ENCODE measurements around the gene RFNG. TPM values are rescaled to one million over a fixed set of nuclear protein-coding genes. Genes with fewer than 3 reads are reported as not detected.

RFNG gene
- total and polyA plus RNA-seq, 2 of the 13 experiments (the other 11 are each of a cell fraction or from before 2014, with no cell fraction given), result 61.4 to 64.0 TPM

- TF ChIP-seq PTBP1 (IDR thresholded peaks at IDR 0.05; ENCODE audit: low read depth, low read length, poor library complexity, severe bottlenecking), result no peak
- TF ChIP-seq MEF2D (CRISPR knock-in tag; IDR thresholded peaks at IDR 0.05), result no peak
- no peak for TF ChIP-seq ZNF430 (CRISPR knock-in tag; IDR thresholded peaks at IDR 0.05)
- TF ChIP-seq, protein P1, sequence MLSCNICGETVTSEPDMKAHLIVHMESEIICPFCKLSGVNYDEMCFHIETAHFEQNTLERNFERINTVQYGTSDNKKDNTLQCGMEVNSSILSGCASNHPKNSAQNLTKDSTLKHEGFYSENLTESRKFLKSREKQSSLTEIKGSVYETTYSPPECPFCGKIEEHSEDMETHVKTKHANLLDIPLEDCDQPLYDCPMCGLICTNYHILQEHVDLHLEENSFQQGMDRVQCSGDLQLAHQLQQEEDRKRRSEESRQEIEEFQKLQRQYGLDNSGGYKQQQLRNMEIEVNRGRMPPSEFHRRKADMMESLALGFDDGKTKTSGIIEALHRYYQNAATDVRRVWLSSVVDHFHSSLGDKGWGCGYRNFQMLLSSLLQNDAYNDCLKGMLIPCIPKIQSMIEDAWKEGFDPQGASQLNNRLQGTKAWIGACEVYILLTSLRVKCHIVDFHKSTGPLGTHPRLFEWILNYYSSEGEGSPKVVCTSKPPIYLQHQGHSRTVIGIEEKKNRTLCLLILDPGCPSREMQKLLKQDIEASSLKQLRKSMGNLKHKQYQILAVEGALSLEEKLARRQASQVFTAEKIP (CRISPR knock-in tag; IDR thresholded peaks at IDR 0.05; ENCODE audit: borderline replicate concordance), result no peak
- no peak for TF ChIP-seq SMYD3 (CRISPR knock-in tag; IDR thresholded peaks at IDR 0.05)
- TF ChIP-seq NFRKB (IDR thresholded peaks at IDR 0.05), result no peak
- TF ChIP-seq IKZF1 (IDR thresholded peaks at IDR 0.05), result no peak
- no peak for TF ChIP-seq ZSCAN29 (CRISPR knock-in tag; conservative IDR thresholded peaks at IDR 0.05)
- TF ChIP-seq KMT2A (CRISPR knock-in tag; IDR thresholded peaks at IDR 0.05), result no peak
- TF ChIP-seq, protein P2, sequence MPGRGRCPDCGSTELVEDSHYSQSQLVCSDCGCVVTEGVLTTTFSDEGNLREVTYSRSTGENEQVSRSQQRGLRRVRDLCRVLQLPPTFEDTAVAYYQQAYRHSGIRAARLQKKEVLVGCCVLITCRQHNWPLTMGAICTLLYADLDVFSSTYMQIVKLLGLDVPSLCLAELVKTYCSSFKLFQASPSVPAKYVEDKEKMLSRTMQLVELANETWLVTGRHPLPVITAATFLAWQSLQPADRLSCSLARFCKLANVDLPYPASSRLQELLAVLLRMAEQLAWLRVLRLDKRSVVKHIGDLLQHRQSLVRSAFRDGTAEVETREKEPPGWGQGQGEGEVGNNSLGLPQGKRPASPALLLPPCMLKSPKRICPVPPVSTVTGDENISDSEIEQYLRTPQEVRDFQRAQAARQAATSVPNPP (CRISPR knock-in tag; IDR thresholded peaks at IDR 0.05), result no peak
- no peak for TF ChIP-seq CBX5 (CRISPR knock-in tag; IDR thresholded peaks at IDR 0.05; ENCODE audit: borderline replicate concordance)
- TF ChIP-seq PHF8 (CRISPR knock-in tag; IDR thresholded peaks at IDR 0.05), result no peak
- no peak for TF ChIP-seq HOXA9 (CRISPR knock-in tag; IDR thresholded peaks at IDR 0.05; ENCODE audit: borderline replicate concordance)
- TF ChIP-seq, protein P3, sequence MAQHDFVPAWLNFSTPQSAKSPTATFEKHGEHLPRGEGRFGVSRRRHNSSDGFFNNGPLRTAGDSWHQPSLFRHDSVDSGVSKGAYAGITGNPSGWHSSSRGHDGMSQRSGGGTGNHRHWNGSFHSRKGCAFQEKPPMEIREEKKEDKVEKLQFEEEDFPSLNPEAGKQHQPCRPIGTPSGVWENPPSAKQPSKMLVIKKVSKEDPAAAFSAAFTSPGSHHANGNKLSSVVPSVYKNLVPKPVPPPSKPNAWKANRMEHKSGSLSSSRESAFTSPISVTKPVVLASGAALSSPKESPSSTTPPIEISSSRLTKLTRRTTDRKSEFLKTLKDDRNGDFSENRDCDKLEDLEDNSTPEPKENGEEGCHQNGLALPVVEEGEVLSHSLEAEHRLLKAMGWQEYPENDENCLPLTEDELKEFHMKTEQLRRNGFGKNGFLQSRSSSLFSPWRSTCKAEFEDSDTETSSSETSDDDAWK (CRISPR knock-in tag; IDR thresholded peaks at IDR 0.05), result no peak
- no peak for TF ChIP-seq E2F1 (CRISPR knock-in tag; IDR thresholded peaks at IDR 0.05)
- TF ChIP-seq SRSF9 (IDR thresholded peaks at IDR 0.05; ENCODE audit: borderline replicate concordance, insufficient read depth, low read depth, low read length, poor library complexity, severe bottlenecking), result no peak
- peak; percentile 45; the same call in 1 of the 2 replicates for TF ChIP-seq ISL2 (CRISPR knock-in tag; IDR thresholded peaks at IDR 0.05)
- TF ChIP-seq ZNF777 (CRISPR knock-in tag; IDR thresholded peaks at IDR 0.05), result no peak
- no peak for TF ChIP-seq ZIK1 (CRISPR knock-in tag; IDR thresholded peaks at IDR 0.05; ENCODE audit: borderline replicate concordance, low read depth)
- TF ChIP-seq ZNF232 (CRISPR knock-in tag; IDR thresholded peaks at IDR 0.05; ENCODE audit: borderline replicate concordance), result 0 out of 2 replicates have a peak, but pooled peaks have one; percentile 18
- TF ChIP-seq ZKSCAN8 (CRISPR knock-in tag; IDR thresholded peaks at IDR 0.05; ENCODE audit: borderline replicate concordance), result no peak
- TF ChIP-seq ZBTB7A (CRISPR knock-in tag; IDR thresholded peaks at IDR 0.05), result no peak
- TF ChIP-seq, protein P4, sequence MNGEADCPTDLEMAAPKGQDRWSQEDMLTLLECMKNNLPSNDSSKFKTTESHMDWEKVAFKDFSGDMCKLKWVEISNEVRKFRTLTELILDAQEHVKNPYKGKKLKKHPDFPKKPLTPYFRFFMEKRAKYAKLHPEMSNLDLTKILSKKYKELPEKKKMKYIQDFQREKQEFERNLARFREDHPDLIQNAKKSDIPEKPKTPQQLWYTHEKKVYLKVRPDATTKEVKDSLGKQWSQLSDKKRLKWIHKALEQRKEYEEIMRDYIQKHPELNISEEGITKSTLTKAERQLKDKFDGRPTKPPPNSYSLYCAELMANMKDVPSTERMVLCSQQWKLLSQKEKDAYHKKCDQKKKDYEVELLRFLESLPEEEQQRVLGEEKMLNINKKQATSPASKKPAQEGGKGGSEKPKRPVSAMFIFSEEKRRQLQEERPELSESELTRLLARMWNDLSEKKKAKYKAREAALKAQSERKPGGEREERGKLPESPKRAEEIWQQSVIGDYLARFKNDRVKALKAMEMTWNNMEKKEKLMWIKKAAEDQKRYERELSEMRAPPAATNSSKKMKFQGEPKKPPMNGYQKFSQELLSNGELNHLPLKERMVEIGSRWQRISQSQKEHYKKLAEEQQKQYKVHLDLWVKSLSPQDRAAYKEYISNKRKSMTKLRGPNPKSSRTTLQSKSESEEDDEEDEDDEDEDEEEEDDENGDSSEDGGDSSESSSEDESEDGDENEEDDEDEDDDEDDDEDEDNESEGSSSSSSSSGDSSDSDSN (CRISPR knock-in tag; IDR thresholded peaks at IDR 0.05), result peak; percentile 41
- no peak for TF ChIP-seq MAFK (conservative IDR thresholded peaks at IDR 0.05 in 1 of 2, IDR thresholded peaks at IDR 0.05 in 1 of 2; ENCODE audit: low read length in 2 of 2)
These were observed 37.8 kb downstream of the RFNG start (continued) for GRCh38 chr17:82013772-82014321.
